ENCODE measurements around the gene OR2T10. TPM values are rescaled to one million over a fixed set of nuclear protein-coding genes. Genes with fewer than 3 reads are reported as not detected.

Gene OR2T10
- total and polyA plus RNA-seq, 2 donors (not counting 3 experiments of a cell fraction or from before 2014, with no cell fraction given) = not detected

DNA sequence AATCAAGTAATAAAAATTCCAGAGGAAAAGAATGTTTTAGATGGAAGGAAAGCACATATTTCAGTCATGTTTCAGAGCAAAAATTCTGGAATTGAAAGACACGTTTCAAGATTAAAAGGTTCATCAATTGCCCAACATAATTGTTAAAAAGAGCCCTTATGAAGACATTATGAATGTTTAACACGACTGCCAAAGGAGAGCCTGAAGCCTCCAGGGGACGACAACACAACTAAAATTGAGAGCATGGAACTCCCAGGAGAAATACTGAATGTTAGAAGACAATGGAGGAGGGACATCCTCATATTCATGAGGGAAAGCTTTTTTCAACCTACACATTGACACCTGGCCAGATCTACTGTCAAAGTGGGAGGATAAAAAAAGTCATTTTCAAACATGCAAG lies 21.4 kb upstream of the OR2T10 start:
- CTCF ChIA-PET = interaction anchor here (1.5 to 2.4 kb wide), 2 partner anchors 188 to 202 kb away, joined by 3 to 6 read pairs; no protein-coding TSS in a partner anchor
- no peaks in the 10 kb centered on the region for H3K4me1 ChIP-seq (ENCODE audit: control insufficient read depth, extremely low read depth, insufficient read depth, low read length)
- no peaks in the 10 kb centered on the region for H3K36me3 ChIP-seq (ENCODE audit: control insufficient read depth in 2 of 2, extremely low read depth in 1 of 2, insufficient read depth in 2 of 2, low read length in 2 of 2)
- POLR2A ChIA-PET = no interaction called here
- no peak overlapping the region for H3K27ac ChIP-seq (ENCODE audit: insufficient read depth, low read depth, low read length)
- peak; percentile 36 for DNase-seq (ENCODE audit: low read depth, low spot score)
- no TSS peak for BruUV-seq (replicated peaks)
- no peak overlapping the region for H3K4me3 ChIP-seq (replicated peaks in 1 of 3; ENCODE audit: insufficient read depth in 1 of 3, low read depth in 1 of 3, low read length in 3 of 3)
- no peaks in the 10 kb centered on the region for H4K20me1 ChIP-seq (replicated peaks; ENCODE audit: control insufficient read depth, extremely low read depth, insufficient read depth, low read length)
- H3K9ac ChIP-seq (replicated peaks; ENCODE audit: extremely low read depth, insufficient read depth, low read length) = no peak overlapping the region
- intact Hi-C loops (cut with micrococcal nuclease) = no loop called here
- no peak for FAIRE-seq
- no peaks in the 10 kb centered on the region for H3K9me1 ChIP-seq (replicated peaks; ENCODE audit: control insufficient read depth, extremely low read depth, insufficient read depth, low read length)
- H2AFZ ChIP-seq (ENCODE audit: low read depth, low read length) = no peak overlapping the region
- TF ChIP-seq, protein P1, sequence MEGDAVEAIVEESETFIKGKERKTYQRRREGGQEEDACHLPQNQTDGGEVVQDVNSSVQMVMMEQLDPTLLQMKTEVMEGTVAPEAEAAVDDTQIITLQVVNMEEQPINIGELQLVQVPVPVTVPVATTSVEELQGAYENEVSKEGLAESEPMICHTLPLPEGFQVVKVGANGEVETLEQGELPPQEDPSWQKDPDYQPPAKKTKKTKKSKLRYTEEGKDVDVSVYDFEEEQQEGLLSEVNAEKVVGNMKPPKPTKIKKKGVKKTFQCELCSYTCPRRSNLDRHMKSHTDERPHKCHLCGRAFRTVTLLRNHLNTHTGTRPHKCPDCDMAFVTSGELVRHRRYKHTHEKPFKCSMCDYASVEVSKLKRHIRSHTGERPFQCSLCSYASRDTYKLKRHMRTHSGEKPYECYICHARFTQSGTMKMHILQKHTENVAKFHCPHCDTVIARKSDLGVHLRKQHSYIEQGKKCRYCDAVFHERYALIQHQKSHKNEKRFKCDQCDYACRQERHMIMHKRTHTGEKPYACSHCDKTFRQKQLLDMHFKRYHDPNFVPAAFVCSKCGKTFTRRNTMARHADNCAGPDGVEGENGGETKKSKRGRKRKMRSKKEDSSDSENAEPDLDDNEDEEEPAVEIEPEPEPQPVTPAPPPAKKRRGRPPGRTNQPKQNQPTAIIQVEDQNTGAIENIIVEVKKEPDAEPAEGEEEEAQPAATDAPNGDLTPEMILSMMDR (IDR thresholded peaks at IDR 0.05; ENCODE audit: extremely low read depth in 1 of 2, insufficient read depth in 1 of 2, low read depth in 1 of 2, low read length in 2 of 2) = peak; percentile 38 to 45
- no peak for TF ChIP-seq FOS (IDR thresholded peaks at IDR 0.05; ENCODE audit: borderline replicate concordance, insufficient read depth, low read length)
- no peak overlapping the region for H3K4me2 ChIP-seq (ENCODE audit: insufficient read depth, low read length)
- H3K9me3 ChIP-seq (replicated peaks; ENCODE audit: control insufficient read depth, insufficient read depth, low read length) = no peaks in the 10 kb centered on the region
- H3K27me3 ChIP-seq (ENCODE audit: control insufficient read depth in 2 of 2, insufficient read depth in 2 of 2, low read length in 2 of 2) = no peaks in the 10 kb centered on the region
- no peaks in the 10 kb centered on the region for H3K79me2 ChIP-seq (ENCODE audit: control insufficient read depth, insufficient read depth, low read length)
- dilution Hi-C loops (cut with MboI; ENCODE audit: extremely low pct_ligation_motif_present, low sequenced_read_pairs) = no loop called here

DNA sequence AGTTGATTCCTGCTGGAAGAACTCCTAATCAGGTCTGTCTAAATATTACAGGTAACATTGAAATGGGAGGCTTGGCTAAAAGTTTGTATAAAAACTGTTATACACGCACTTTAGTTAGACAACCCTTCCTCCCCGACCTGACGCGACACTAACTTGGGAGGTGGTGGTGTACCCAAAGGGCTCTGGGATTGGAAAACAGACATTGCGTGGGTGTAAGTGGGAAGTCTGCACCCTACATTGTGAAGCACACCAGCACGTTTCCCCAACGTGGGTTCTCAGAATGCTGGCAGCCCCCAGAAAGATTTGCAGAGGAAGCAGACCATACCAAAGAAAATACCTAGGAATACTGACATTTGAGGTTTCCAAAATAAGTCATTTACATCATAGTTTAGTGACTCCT lies 20.6 kb upstream of the OR2T10 start:
- Histone ChIP-seq H3K79me2 (ENCODE audit: control insufficient read depth, insufficient read depth, low read length) (no peaks in the 10 kb centered on the region), H3K4me3 (replicated peaks in 1 of 3; ENCODE audit: insufficient read depth in 1 of 3, low read depth in 1 of 3, low read length in 3 of 3) (no peak overlapping the region), H3K9me3 (replicated peaks; ENCODE audit: control insufficient read depth, insufficient read depth, low read length) (no peaks in the 10 kb centered on the region), H3K4me2 (ENCODE audit: insufficient read depth, low read length) (no peak overlapping the region), H3K9me1 (replicated peaks; ENCODE audit: control insufficient read depth, extremely low read depth, insufficient read depth, low read length) (no peaks in the 10 kb centered on the region), H3K4me1 (ENCODE audit: control insufficient read depth, extremely low read depth, insufficient read depth, low read length) (no peaks in the 10 kb centered on the region), H3K27me3 (ENCODE audit: control insufficient read depth in 2 of 2, insufficient read depth in 2 of 2, low read length in 2 of 2) (no peaks in the 10 kb centered on the region), H3K27ac (ENCODE audit: insufficient read depth, low read depth, low read length) (no peak overlapping the region), H2AFZ (ENCODE audit: low read depth, low read length) (no peak overlapping the region), H3K9ac (replicated peaks; ENCODE audit: extremely low read depth, insufficient read depth, low read length) (no peak overlapping the region), H3K36me3 (ENCODE audit: control insufficient read depth in 2 of 2, extremely low read depth in 1 of 2, insufficient read depth in 2 of 2, low read length in 2 of 2) (no peaks in the 10 kb centered on the region), H4K20me1 (replicated peaks; ENCODE audit: control insufficient read depth, extremely low read depth, insufficient read depth, low read length) (no peaks in the 10 kb centered on the region)
- ChIA-PET CTCF (no interaction called here), POLR2A (no interaction called here)
- DNase-seq (ENCODE audit: low read depth, low spot score) (no peak), FAIRE-seq (no peak)
- intact Hi-C loops (cut with micrococcal nuclease) = no loop called here
- TF ChIP-seq POLR2A (IDR thresholded peaks at IDR 0.05; ENCODE audit: low read depth, low read length) (no peak), FOS (IDR thresholded peaks at IDR 0.05; ENCODE audit: borderline replicate concordance, insufficient read depth, low read length) (no peak), GATA2 (IDR thresholded peaks at IDR 0.05; ENCODE audit: insufficient read depth, insufficient read length, low read depth, low read length) (no peak), POLR2AphosphoS5 (IDR thresholded peaks at IDR 0.05; ENCODE audit: insufficient read depth, low read depth, low read length) (no peak), EZH2 (IDR thresholded peaks at IDR 0.05; ENCODE audit: borderline replicate concordance, low read depth, low read length, severe bottlenecking) (no peak)
- TF ChIP-seq, protein P1 (IDR thresholded peaks at IDR 0.05; ENCODE audit: extremely low read depth in 1 of 2, insufficient read depth in 1 of 2, low read depth in 1 of 2, low read length in 2 of 2) = no peak
- TF ChIP-seq, protein P2, sequence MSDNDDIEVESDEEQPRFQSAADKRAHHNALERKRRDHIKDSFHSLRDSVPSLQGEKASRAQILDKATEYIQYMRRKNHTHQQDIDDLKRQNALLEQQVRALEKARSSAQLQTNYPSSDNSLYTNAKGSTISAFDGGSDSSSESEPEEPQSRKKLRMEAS (IDR thresholded peaks at IDR 0.05; ENCODE audit: insufficient read depth, insufficient read length) = no peak
- dilution Hi-C loops (cut with MboI; ENCODE audit: extremely low pct_ligation_motif_present, low sequenced_read_pairs) = no loop called here
- no TSS peak for BruUV-seq (replicated peaks)

All from endothelial cell of umbilical vein (primary cell).